GM12878 (cell line): ENCODE results near the gene APOO. TPM values are rescaled to one million over a fixed set of nuclear protein-coding genes. Genes with fewer than 3 reads are reported as not detected.

ENCODE experiments used
- ATAC-seq: fragments of 200-7000 bp; cut with Tn5 transposase; 3 replicates; pipeline ENCODE4 v1.9.1; 2020; ENCODE audit warnings: mild to moderate bottlenecking, moderate library complexity
- BruUV-seq: library from RNA; stranded (reverse); fragments of 400-500 nt; replicated peaks from 2 replicates; lab custom pipeline; 2021; lab: Mats Ljungman, UMichigan
- CTCF ChIA-PET: fragments of 300-600 bp; sonication (Branson Sonifier 250); formaldehyde crosslinking; extraction: SDS; loops from one replicate; lab custom pipeline; 2021; ENCODE audit warnings: inconsistent platforms; lab: Yijun Ruan, JAX
- POLR2A ChIA-PET: fragments of 350-600 bp; formaldehyde crosslinking; extraction: SDS; loops from one replicate; lab custom pipeline; 2021; ENCODE audit warnings: inconsistent platforms; lab: Charles Lee
- RAD21 ChIA-PET: fragments of 300-600 bp; sonication (Branson Sonifier 250); formaldehyde crosslinking; loops from one replicate; lab custom pipeline; 2023; ENCODE audit warnings: antibody characterized with exemption; ENCODE audit not compliant: unreplicated experiment; lab: Charles Lee
- SMC1A ChIA-PET: fragments of 300-600 bp; sonication (Branson Sonifier 250); formaldehyde crosslinking; loops from one replicate; lab custom pipeline; 2023; ENCODE audit not compliant: unreplicated experiment, uncharacterized antibody; lab: Charles Lee
- DNase-seq: peaks from one replicate; pipeline ENCODE4 v3.0.0-alpha.2; 2011; ENCODE audit warnings: low read depth, low spot score
- FAIRE-seq: peaks from 3 replicates; lab custom pipeline; 2011; peaks lifted over from hg19 to GRCh38; lab: Jason Lieb, UNC
- H2AFZ ChIP-seq: 2 replicates; pipeline ENCODE4 v1.6.0; 2011; ENCODE audit warnings: low read depth, low read length, control low read depth; ENCODE audit not compliant: control insufficient read depth
- H3K27ac ChIP-seq: 2 replicates; pipeline ENCODE4 v1.5.1; 2011; ENCODE audit warnings: control low read depth; ENCODE audit not compliant: control insufficient read depth, insufficient read depth
- H3K27me3 ChIP-seq, 2 experiments: replicated peaks in 1 of 2; 2 replicates each; pipeline versions ENCODE4 v1.6.0 to v1.6.1; 2011; ENCODE audit warnings: low read length in 1 of 2; ENCODE audit not compliant: control insufficient read depth in 2 of 2, insufficient read depth in 2 of 2
- H3K36me3 ChIP-seq, 2 experiments: 2 replicates each; pipeline ENCODE4 v1.5.1; 2011; ENCODE audit warnings: low read length in 1 of 2; ENCODE audit not compliant: control insufficient read depth in 2 of 2, insufficient read depth in 2 of 2
- H3K4me1 ChIP-seq: 2 replicates; pipeline ENCODE4 v1.6.1; 2011; ENCODE audit warnings: mild to moderate bottlenecking, low read length, moderate library complexity, mixed read lengths; ENCODE audit not compliant: control insufficient read depth, insufficient read depth
- H3K4me2 ChIP-seq: 2 replicates; pipeline ENCODE4 v1.6.0; 2011; ENCODE audit warnings: control low read depth; ENCODE audit not compliant: control insufficient read depth, insufficient read depth
- H3K4me3 ChIP-seq: fragments of 200-600 bp; sonication (generic); 2 replicates; pipeline ENCODE4 v1.5.1; 2016
- H3K79me2 ChIP-seq: 2 replicates; pipeline ENCODE4 v1.6.0; 2011; ENCODE audit warnings: low read length; ENCODE audit not compliant: control insufficient read depth, insufficient read depth
- H3K9ac ChIP-seq: 2 replicates; pipeline ENCODE4 v1.8.0; 2011; ENCODE audit warnings: low read length, control low read depth, mixed read lengths; ENCODE audit not compliant: control insufficient read depth, insufficient read depth
- H3K9me3 ChIP-seq: replicated peaks from 3 replicates; pipeline ENCODE4 v1.5.1; 2011; ENCODE audit warnings: mild to moderate bottlenecking, low read length; ENCODE audit not compliant: control insufficient read depth, insufficient read depth
- H4K20me1 ChIP-seq: 2 replicates; pipeline ENCODE4 v1.6.0; 2011; ENCODE audit not compliant: control insufficient read depth, insufficient read depth
- BCL11A ChIP-seq: IDR thresholded peaks from 2 replicates; pipeline ENCODE4 v1.6.1; 2011; ENCODE audit warnings: low read depth, low read length
- CBFB ChIP-seq: IDR thresholded peaks from 2 replicates; pipeline ENCODE4 v1.6.1; 2016; ENCODE audit warnings: antibody characterized with exemption, low read depth
- CBX5 ChIP-seq: sonication (generic); IDR thresholded peaks from 2 replicates; pipeline ENCODE4 v1.6.1; 2016; ENCODE audit warnings: low read depth, moderate library complexity, mild to moderate bottlenecking, inconsistent platforms
- CUX1 ChIP-seq: IDR thresholded peaks from 2 replicates; pipeline ENCODE4 v1.6.1; 2012; ENCODE audit warnings: improper control_type of control experiment, low read depth, low read length; ENCODE audit not compliant: insufficient replicate concordance
- FOXM1 ChIP-seq: IDR thresholded peaks from 2 replicates; pipeline ENCODE4 v1.6.1; 2012; ENCODE audit warnings: low read depth, mild to moderate bottlenecking, inconsistent platforms, low read length, moderate library complexity
- IKZF2 ChIP-seq, 2 experiments: fragments of 450-650 bp; IDR thresholded peaks; 2 replicates each; pipeline ENCODE4 v1.6.1; 2017; ENCODE audit warnings: mild to moderate bottlenecking in 2 of 2, moderate library complexity in 2 of 2
- KDM1A ChIP-seq: fragments of 200-600 bp; sonication (generic); IDR thresholded peaks from 2 replicates; pipeline ENCODE4 v1.6.1; 2016; ENCODE audit warnings: borderline replicate concordance
- MEF2A ChIP-seq: IDR thresholded peaks from 2 replicates; pipeline ENCODE4 v1.6.1; 2011; ENCODE audit warnings: low read depth, mild to moderate bottlenecking, low read length, moderate library complexity; ENCODE audit not compliant: insufficient read depth
- MXI1 ChIP-seq: fragments of 150-350 bp; IDR thresholded peaks from 2 replicates; pipeline ENCODE4 v1.6.1; 2011; ENCODE audit warnings: low read depth, mild to moderate bottlenecking, inconsistent platforms, low read length, improper control_type of control experiment
- PML ChIP-seq: IDR thresholded peaks from 2 replicates; pipeline ENCODE4 v1.6.1; 2012; ENCODE audit warnings: low read length, inconsistent platforms
- POLR2A ChIP-seq: IDR thresholded peaks from 2 replicates; pipeline ENCODE4 v1.6.1; 2011; ENCODE audit warnings: low read depth, mild to moderate bottlenecking, low read length
- RAD51 ChIP-seq: fragments of 450-650 bp; IDR thresholded peaks from 2 replicates; pipeline ENCODE4 v1.6.1; 2016; ENCODE audit warnings: moderate library complexity, mild to moderate bottlenecking, inconsistent platforms
- SIX5 ChIP-seq: IDR thresholded peaks from 2 replicates; pipeline ENCODE4 v1.6.1; 2011; ENCODE audit warnings: mild to moderate bottlenecking, low read depth, low read length, moderate library complexity; ENCODE audit not compliant: severe bottlenecking
- SREBF1 ChIP-seq: IDR thresholded peaks from 2 replicates; pipeline ENCODE4 v1.6.1; 2012; ENCODE audit warnings: mild to moderate bottlenecking, low read length
- SUZ12 ChIP-seq: fragments of 200-600 bp; sonication (generic); IDR thresholded peaks from one replicate; pipeline ENCODE4 v1.6.1; 2018; ENCODE audit warnings: antibody characterized with exemption, mild to moderate bottlenecking; ENCODE audit not compliant: unreplicated experiment
- ZBTB33 ChIP-seq: fragments of 450-650 bp; IDR thresholded peaks from 2 replicates; pipeline ENCODE4 v1.6.1; 2017; ENCODE audit warnings: mild to moderate bottlenecking
- ZNF24 ChIP-seq: fragments of 450-650 bp; IDR thresholded peaks from 2 replicates; pipeline ENCODE4 v1.6.1; 2017; ENCODE audit warnings: antibody characterized with exemption, mild to moderate bottlenecking
- WGBS: methylation state at CpG from one replicate; pipeline ENCODE4 v1.1.6; 2016; ENCODE audit warnings: low lambda C conversion rate; ENCODE audit not compliant: insufficient replicate concordance, insufficient coverage; ENCODE audit errors: missing lambda C conversion rate; 5-methylcytosine and 5-hydroxymethylcytosine counted together
- in situ Hi-C: fragments of 300-500 bp; cut with MboI; formaldehyde crosslinking; loops from 9 replicates; pipeline ENCODE4 v1.14.3; 2018; ENCODE audit warnings: mixed read lengths
- intact Hi-C: fragments of 100-400 bp; cut with micrococcal nuclease; formaldehyde crosslinking; loops from one replicate; pipeline ENCODE4 v1.14.2; 2022; ENCODE audit not compliant: unreplicated experiment
- polyA plus RNA-seq, 11 experiments: library from polyadenylated mRNA; depleted of rRNA in 4 of 11; unstranded in 6 of 11; stranded (reverse) in 5 of 11; fragments of >200 nt; fragmentation: Nextera tagmentation in 4 of 11; fragmentation: Illumina TruSeq in 1 of 11; extraction: Ambion mirVana in 4 of 11; extraction: Trizol in 1 of 11; gene quantifications; 1 replicate in 1 of 11; 2 replicates in 10 of 11; pipeline versions ENCODE4 v1.2.1 to v1.2.3, GENCODE V29; 2011 to 2016; ENCODE audit warnings: inconsistent platforms in 2 of 11, missing spikeins in 2 of 11, low read depth in 1 of 11
- total RNA-seq, 4 experiments: library from RNA; depleted of rRNA in 3 of 4; stranded (reverse); fragments of >200 nt in 3 of 4; fragmentation: Illumina TruSeq in 1 of 4; extraction: Trizol in 1 of 4; gene quantifications; 2 replicates each; pipeline versions ENCODE4 v1.2.1 to v1.2.3, GENCODE V29; 2013 to 2021

APOO gene
- total and polyA plus RNA-seq, 10 of the 15 experiments (the other 5 are each of a cell fraction or from before 2014, with no cell fraction given), result 20.7 to 68.7 (median 35.5) TPM

- H3K4me3 ChIP-seq, result no peak overlapping the region
- no peaks in the 10 kb centered on the region for H3K36me3 ChIP-seq
- no peak overlapping the region for H2AFZ ChIP-seq
- no TSS peak for BruUV-seq
- peaks cover 2% of the 10 kb centered on the region; the same call in 1 of the 2 replicates for H3K79me2 ChIP-seq
- FAIRE-seq (no peak), ATAC-seq (no peak), DNase-seq (no peak)
- ChIA-PET CTCF (interaction anchor here (2.3 kb wide), 1 partner anchor 112 kb away, joined by 11 read pairs; no protein-coding TSS in a partner anchor), POLR2A (no interaction called here), SMC1A (interaction anchor here (1.0 kb wide), 1 partner anchor 112 kb away, joined by 4 read pairs; no protein-coding TSS in a partner anchor), RAD21 (interaction anchor here (2.6 kb wide), 1 partner anchor 112 kb away, joined by 9 read pairs; no protein-coding TSS in a partner anchor)
- intact Hi-C loops (loop anchor here (10.0 kb wide), 1 partner anchor 265 kb away; the partner anchor contains the start of gene EIF2S3), in situ Hi-C loops (no loop called here)
- H3K4me2 ChIP-seq, result no peak overlapping the region
- H3K4me1 ChIP-seq, result no peaks in the 10 kb centered on the region
- no peak overlapping the region for H3K9ac ChIP-seq
- TF ChIP-seq IKZF2 (IDR thresholded peaks at IDR 0.05) (no peak), FOXM1 (no peak), POLR2A (no peak), PML (no peak), ZBTB33 (no peak), CBX5 (no peak), SUZ12 (no peak), KDM1A (no peak), BCL11A (no peak), SREBF1 (no peak), MXI1 (no peak), MEF2A (no peak), CUX1 (no peak), SIX5 (no peak), CBFB (no peak), RAD51 (no peak), ZNF24 (no peak)
- WGBS, result 60% methylated on average over 8 of the region's 8 CpGs
- H4K20me1 ChIP-seq, result no peaks in the 10 kb centered on the region
- no peaks in the 10 kb centered on the region for H3K9me3 ChIP-seq
- no peak overlapping the region for H3K27ac ChIP-seq
- no peaks in the 10 kb centered on the region for H3K27me3 ChIP-seq
These were observed 118.2 kb downstream of the APOO start for GRCh38 chrX:23789386-23790154.
